GM12801 (cell line): ENCODE measurements around the gene PARVB.

ENCODE experiments used
- TF ChIP-seq, protein P1 (sequence below): IDR thresholded peaks from one replicate; pipeline ENCODE4 v1.5.1; 2011; ENCODE audit warnings: control low read depth; ENCODE audit not compliant: insufficient read length; ENCODE audit errors: extremely low read depth

Gene PARVB

DNA sequence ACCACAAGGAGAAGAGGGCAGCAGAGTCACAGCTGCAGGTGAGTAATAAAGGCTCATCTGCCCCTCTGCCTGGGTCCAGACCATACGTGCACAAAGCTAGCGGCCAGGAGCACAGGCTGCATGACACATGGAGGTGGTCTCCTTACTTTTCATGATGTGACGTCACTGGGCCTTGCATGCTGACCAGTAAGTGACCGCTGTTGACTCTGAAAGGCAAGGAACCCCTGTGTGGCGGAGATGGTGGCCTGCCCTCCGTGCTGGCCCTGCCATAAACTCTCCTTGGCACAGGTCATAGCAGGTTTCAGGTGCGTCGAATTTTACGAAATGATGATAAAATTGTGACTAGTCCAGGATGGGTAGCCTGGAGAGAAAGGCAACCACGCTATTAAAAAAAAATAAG is 149.1 kb downstream of the PARVB start:
- TF ChIP-seq, protein P1, sequence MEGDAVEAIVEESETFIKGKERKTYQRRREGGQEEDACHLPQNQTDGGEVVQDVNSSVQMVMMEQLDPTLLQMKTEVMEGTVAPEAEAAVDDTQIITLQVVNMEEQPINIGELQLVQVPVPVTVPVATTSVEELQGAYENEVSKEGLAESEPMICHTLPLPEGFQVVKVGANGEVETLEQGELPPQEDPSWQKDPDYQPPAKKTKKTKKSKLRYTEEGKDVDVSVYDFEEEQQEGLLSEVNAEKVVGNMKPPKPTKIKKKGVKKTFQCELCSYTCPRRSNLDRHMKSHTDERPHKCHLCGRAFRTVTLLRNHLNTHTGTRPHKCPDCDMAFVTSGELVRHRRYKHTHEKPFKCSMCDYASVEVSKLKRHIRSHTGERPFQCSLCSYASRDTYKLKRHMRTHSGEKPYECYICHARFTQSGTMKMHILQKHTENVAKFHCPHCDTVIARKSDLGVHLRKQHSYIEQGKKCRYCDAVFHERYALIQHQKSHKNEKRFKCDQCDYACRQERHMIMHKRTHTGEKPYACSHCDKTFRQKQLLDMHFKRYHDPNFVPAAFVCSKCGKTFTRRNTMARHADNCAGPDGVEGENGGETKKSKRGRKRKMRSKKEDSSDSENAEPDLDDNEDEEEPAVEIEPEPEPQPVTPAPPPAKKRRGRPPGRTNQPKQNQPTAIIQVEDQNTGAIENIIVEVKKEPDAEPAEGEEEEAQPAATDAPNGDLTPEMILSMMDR, result no peak

DNA sequence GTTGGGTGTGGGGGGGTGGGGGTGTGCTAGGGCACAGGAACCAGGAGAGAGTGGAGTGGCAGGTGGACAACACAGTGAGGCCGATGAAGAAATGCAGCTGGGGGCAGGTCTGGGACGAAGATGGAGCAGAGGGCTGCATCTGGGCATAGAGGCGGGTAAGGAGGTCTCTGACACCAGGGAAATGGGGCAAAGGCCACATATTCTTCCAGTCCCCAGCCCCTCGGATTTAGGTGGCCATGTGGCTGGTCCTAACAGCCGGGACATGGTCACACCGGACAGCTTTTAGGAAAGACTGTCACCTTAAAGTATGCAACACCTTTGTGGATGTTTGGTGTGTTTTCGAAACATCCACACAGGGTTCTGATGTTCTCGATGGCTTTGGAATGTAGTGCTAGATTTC is 151.6 kb downstream of the PARVB start:
- TF ChIP-seq, protein P1, result no peak

DNA sequence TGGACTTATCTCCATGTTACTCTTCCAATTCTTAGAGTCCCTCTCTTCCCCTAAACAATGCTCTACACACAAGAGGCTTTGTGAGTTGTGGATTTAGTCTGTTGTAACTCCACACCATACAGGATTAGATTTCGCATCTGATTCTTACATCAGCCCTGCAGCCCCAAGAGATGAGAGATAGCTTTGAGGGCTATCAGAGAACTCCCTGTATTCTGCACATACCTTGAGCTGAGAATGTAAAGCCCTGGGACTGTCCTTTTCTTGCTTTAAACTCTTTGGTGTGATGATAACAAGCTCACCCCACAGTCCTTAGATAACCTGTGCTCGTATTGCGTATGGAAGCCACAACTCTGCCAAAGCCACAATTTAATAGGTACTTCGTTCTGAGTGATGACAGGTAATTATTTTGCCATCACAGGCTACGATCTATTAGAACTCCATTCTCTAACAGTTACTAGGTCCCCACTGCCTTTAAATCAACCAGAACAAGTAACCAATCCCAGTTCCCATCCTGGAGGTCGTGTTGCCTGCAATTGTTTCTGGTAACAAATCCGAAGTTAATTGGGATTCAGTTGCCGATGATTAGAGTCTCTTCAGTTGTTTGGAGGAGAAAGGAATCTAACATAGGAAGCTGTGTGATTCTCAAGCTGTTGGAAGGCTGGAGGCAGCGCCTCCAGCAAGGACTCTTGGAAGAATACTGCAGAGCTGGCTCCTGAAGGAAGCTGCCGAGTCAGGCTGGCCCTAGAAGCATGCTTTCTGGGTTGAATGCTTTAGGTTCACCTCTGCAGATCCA is 155.3 kb downstream of the PARVB start:
- TF ChIP-seq, protein P1, result no peak

DNA sequence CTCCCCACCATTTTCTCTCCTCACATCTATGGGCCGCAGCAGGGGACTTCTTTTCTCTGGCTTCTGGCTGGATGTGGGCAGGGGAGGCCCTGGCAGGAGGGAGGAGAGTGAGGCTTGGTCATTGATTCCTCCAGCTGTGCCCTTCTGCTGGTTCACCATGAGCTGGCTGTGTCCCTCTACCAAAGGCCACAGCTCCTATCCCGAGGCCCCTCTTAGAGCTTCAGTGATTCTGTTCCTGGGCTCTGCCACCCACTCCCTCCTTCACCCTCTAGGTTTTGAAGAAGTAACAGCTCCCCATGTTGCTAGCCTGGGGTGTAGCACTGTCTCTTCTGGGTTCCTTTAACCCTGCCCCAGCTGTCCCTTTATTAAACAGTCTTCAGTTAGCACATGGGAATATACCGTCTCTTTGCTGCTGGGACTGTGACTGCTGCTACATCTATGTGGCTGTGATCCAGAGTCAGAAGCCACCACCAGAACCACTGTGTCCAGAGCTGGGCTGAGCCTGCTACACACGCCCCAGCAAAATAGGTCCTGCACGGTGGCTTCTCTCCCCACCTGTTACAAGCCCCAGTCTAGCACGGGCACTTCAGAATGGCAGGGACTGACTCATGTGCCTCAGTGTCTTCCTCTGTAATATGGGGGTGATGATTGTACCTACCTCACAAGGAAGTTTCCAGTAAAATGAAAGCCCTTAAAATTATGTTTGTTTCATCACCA is 156.0 kb downstream of the PARVB start:
- TF ChIP-seq, protein P1, result no peak

DNA sequence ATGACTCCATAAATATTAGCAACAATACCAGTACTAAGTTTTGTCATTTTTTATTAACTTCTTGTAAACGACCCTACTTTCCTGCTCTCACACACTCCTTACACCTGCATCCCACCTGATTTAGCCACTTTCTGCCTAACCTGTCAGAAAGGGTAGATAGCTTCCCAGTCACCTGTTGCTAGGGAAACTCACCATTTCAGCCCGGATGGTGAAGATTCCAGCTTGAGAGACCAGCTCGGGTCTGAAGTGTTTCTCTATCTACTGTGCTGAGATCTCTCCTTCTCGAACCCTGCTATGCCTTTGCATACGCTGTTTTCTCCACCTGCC is 156.6 kb downstream of the PARVB start, which contains the start of gene PARVG:
Gene PARVG (plus strand): TSS at position 220 of the 327 bp plus-strand sequence. CDS start 2,405 bp downstream, outside the sequence.
- TF ChIP-seq, protein P1, result no peak

DNA sequence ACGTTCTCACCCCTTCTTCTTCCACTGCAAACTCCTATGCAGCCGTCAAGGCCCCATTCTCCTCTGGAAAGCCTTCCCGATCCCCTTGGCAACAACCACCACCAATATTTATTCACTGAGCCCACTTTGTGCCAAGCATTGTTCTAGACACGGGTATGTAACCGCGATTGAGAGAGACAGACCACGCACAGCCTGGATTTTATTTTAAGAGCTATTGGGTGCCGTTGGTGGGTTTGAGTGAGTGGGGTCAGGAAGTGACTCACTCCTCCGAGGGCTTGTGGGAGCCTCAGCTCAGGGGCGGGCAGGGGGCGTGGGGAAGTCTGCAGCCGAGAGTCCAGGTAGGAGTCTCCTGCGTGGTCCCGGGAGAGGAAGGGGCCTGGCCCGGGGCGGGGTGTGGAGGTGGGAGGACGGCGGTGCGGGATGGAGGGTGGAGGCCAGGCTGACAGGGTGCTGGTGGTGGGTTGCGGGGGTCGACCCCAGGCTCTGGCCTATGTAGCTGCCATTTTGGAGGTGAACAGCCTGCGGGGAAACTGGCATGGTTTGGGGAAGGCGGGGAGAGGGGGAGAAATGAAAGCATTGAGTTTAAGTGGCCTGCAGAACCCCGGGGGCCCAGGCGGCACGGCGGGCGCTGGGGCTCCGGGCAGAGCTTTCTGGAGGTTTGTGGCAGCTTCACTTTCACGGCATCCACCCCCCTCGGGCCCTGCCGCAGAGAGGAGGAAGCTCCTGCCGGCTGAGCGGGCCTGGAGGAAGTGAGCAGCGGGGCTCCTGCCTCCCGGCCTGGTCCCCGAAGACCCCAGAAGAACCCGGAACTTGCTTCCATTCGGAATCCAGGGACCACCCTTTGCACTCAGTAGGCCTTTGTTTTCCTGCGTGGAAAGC is 157.2 kb downstream of the PARVB start:
- TF ChIP-seq, protein P1, result no peak
